Loucy (cell line): Measurements from ENCODE around the gene RECQL.

ENCODE experiments used
- H2AFZ ChIP-seq: fragments of 200-600 bp; sonication (generic); 2 replicates; pipeline ENCODE4 v1.6.0; 2016; ENCODE audit warnings: antibody characterized with exemption, mild to moderate bottlenecking, low read length, moderate library complexity
- H3F3A ChIP-seq: fragments of 200-600 bp; 2 replicates; pipeline ENCODE4 v1.6.0; 2016; ENCODE audit warnings: antibody characterized with exemption, low read depth, mild to moderate bottlenecking
- H3K27me3 ChIP-seq: fragments of 200-600 bp; sonication (generic); 2 replicates; pipeline ENCODE4 v1.6.1; 2014; ENCODE audit warnings: low read length, mild to moderate bottlenecking; ENCODE audit not compliant: insufficient read depth, poor library complexity, severe bottlenecking
- H3K36me3 ChIP-seq: fragments of 200-600 bp; sonication (generic); 2 replicates; pipeline ENCODE4 v1.6.1; 2016; ENCODE audit warnings: low read length; ENCODE audit not compliant: insufficient read depth
- H3K4me1 ChIP-seq: fragments of 200-600 bp; sonication (generic); 2 replicates; pipeline ENCODE4 v1.5.1; 2014; ENCODE audit warnings: low read length, mild to moderate bottlenecking; ENCODE audit not compliant: insufficient read depth, poor library complexity, severe bottlenecking
- H3K4me2 ChIP-seq: fragments of 200-600 bp; sonication (generic); 2 replicates; pipeline ENCODE4 v1.6.0; 2014; ENCODE audit warnings: antibody characterized with exemption, low read length, low read depth, mild to moderate bottlenecking; ENCODE audit not compliant: poor library complexity, severe bottlenecking
- H3K4me3 ChIP-seq: fragments of 200-600 bp; sonication (generic); 2 replicates; pipeline ENCODE4 v1.5.1; 2014; ENCODE audit warnings: low read length, mild to moderate bottlenecking, mixed read lengths; ENCODE audit not compliant: poor library complexity, severe bottlenecking
- H3K79me2 ChIP-seq: fragments of 200-600 bp; sonication (generic); 2 replicates; pipeline ENCODE4 v1.6.1; 2014; ENCODE audit warnings: low read length; ENCODE audit not compliant: insufficient read depth
- H3K9ac ChIP-seq: fragments of 200-600 bp; sonication (generic); 2 replicates; pipeline ENCODE4 v1.6.0; 2014; ENCODE audit warnings: mild to moderate bottlenecking, low read depth, low read length, moderate library complexity; ENCODE audit not compliant: poor library complexity, severe bottlenecking
- H3K9me2 ChIP-seq: fragments of 200-600 bp; sonication (generic); replicated peaks from 2 replicates; pipeline ENCODE4 v1.6.1; 2016; ENCODE audit warnings: low read depth, low read length, mixed read lengths
- H3K9me3 ChIP-seq: fragments of 200-600 bp; sonication (generic); 2 replicates; pipeline ENCODE4 v1.6.1; 2014; ENCODE audit warnings: mild to moderate bottlenecking, antibody characterized with exemption, low read length, low read depth; ENCODE audit not compliant: insufficient read depth
- H4K20me1 ChIP-seq: fragments of 200-600 bp; sonication (generic); 2 replicates; pipeline ENCODE4 v1.6.0; 2014; ENCODE audit warnings: antibody characterized with exemption, low read length, mild to moderate bottlenecking; ENCODE audit not compliant: insufficient read depth, poor library complexity, severe bottlenecking
- CTCF ChIP-seq: fragments of 200-600 bp; sonication (generic); conservative IDR thresholded peaks from 2 replicates; pipeline ENCODE4 v1.5.1; 2014; ENCODE audit warnings: mild to moderate bottlenecking, antibody characterized with exemption, low read length
- EZH2phosphoT487 ChIP-seq: fragments of 200-600 bp; IDR thresholded peaks from 2 replicates; pipeline ENCODE4 v1.6.1; 2018; ENCODE audit warnings: antibody characterized with exemption, mild to moderate bottlenecking, moderate library complexity, borderline replicate concordance

RECQL gene

DNA sequence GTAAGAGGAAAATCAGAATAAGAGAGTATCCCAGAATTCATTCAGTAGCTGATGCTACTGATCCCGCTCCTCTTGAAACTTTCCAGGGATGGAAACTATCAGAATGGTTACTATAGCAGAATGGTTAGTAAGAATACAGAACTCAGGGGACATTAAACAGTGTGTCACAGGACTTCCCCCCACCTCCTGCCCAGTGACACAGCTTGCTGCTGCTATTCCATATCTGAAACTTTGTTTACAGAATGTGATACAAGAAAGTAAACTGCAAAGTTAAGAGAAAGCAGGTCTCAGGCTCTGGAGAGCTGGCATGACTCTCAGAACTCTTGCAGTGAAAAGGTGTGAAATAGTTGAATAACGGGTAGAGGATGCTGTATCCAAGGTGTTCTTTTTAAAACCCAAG is 28.0 kb upstream of the RECQL start:
- no peak for TF ChIP-seq EZH2phosphoT487
- TF ChIP-seq CTCF: no peak
- no peak overlapping the region for H3K4me2 ChIP-seq
- no peaks in the 10 kb centered on the region for H3F3A ChIP-seq
- no peaks in the 10 kb centered on the region for H3K27me3 ChIP-seq
- H3K9me3 ChIP-seq: no peaks in the 10 kb centered on the region
- no peak overlapping the region for H3K9ac ChIP-seq
- no peaks in the 10 kb centered on the region for H4K20me1 ChIP-seq
- no peaks in the 10 kb centered on the region for H3K36me3 ChIP-seq
- no peak overlapping the region for H3K4me3 ChIP-seq
- no peak overlapping the region for H2AFZ ChIP-seq
- H3K4me1 ChIP-seq: no peaks in the 10 kb centered on the region
- H3K79me2 ChIP-seq: no peaks in the 10 kb centered on the region
- no peaks in the 10 kb centered on the region for H3K9me2 ChIP-seq

DNA sequence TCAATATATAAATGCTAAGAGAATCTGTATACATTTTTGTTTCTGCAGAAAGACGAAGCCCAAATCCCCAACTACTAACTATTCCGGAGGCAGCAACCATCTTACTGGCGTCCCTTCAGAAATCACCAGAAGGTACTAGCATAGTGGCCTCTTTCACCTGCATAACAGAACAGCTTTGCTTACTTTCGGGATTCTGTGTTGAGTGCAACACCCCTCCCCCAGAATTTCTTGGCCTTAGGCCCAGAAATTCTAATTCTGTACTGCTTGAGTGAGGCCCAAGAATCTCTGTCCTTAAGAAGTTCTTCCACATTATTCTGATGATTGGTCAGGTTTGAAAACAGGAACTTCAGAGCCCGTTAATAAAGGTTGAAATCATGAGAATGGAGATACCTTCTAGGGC is 27.5 kb upstream of the RECQL start:
- Histone ChIP-seq H3K4me1 (no peaks in the 10 kb centered on the region), H3F3A (no peaks in the 10 kb centered on the region), H3K4me2 (no peak overlapping the region), H3K27me3 (no peaks in the 10 kb centered on the region), H3K9me3 (no peaks in the 10 kb centered on the region), H4K20me1 (no peaks in the 10 kb centered on the region), H3K36me3 (no peaks in the 10 kb centered on the region), H3K79me2 (no peaks in the 10 kb centered on the region), H2AFZ (no peak overlapping the region), H3K4me3 (no peak overlapping the region), H3K9me2 (no peaks in the 10 kb centered on the region), H3K9ac (no peak overlapping the region)
- TF ChIP-seq EZH2phosphoT487 (no peak), CTCF (no peak)

DNA sequence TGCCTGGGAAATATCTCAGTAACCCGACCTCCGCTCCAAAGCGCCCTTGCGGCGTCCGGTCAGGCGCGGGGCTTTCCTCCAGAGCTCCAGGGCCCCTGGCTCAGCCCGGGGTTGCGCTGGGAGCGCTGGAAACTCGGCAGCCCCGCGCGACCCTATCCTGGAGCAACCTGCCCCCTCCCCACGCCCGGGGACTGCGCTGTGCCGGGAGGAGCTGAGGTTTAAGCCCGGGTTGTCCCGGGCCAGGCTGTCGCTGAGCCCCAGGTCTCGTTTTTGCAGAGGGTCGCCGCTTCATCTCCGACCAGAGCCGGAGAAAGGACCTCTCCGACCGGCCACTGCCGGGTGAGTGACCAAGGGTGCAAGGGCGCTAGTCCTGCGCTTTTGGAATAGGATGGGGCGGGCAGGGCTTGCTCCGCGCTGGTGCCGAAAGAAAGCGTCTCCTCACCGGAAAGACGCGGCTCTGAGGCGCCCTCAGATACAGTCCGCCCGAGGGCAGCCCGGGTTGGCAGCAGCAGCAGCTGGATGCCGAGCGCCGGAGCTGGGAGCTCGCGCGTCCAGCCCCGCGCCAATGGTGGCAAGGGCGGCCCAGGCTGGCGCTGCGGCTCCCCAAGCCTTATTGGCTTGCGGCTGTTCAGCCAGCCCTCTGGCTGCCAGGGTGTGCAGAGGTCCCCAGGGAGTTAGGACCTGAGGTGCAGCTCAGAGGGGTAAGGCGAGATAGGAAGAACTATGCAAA is 26.2 kb upstream of the RECQL start:
- H3K36me3 ChIP-seq: no peaks in the 10 kb centered on the region
- H3K9me2 ChIP-seq: no peaks in the 10 kb centered on the region
- no peaks in the 10 kb centered on the region for H3K27me3 ChIP-seq
- no peak for TF ChIP-seq CTCF
- TF ChIP-seq EZH2phosphoT487: no peak
- no peaks in the 10 kb centered on the region for H3K9me3 ChIP-seq
- no peak overlapping the region for H2AFZ ChIP-seq
- no peaks in the 10 kb centered on the region for H3K4me1 ChIP-seq
- H3K4me2 ChIP-seq: no peak overlapping the region
- H3F3A ChIP-seq: no peaks in the 10 kb centered on the region
- no peak overlapping the region for H3K9ac ChIP-seq
- no peak overlapping the region for H3K4me3 ChIP-seq
- no peaks in the 10 kb centered on the region for H3K79me2 ChIP-seq
- no peaks in the 10 kb centered on the region for H4K20me1 ChIP-seq
